Gastrocnemius medialis (tissue), 4 donors: ENCODE measurements around the gene NINJ2. TPM values are rescaled to one million over a fixed set of nuclear protein-coding genes. Genes with fewer than 3 reads are reported as not detected.

Source experiments
- ATAC-seq, 2 donors: fragments of 150-250 bp; one replicate each; pipeline ENCODE4 v1.9.1; 2016
- DNase-seq, 2 donors: peaks; one replicate each; pipeline ENCODE4 v3.0.0-alpha.2; 2019
- H3K27ac ChIP-seq, 4 donors: fragments of 200-600 bp; sonication (generic); 1 replicate in 1 of 4; 2 replicates in 3 of 4; pipeline ENCODE4 v1.5.1; 2016 to 2018; ENCODE audit warnings: mild to moderate bottlenecking in 2 of 4, moderate library complexity in 1 of 4
- H3K27me3 ChIP-seq, 3 donors: fragments of 200-600 bp; sonication (generic) in 2 of 3; 1 replicate in 1 of 3; 2 replicates in 2 of 3; pipeline versions ENCODE4 v1.5.1 to v1.6.0; 2016 to 2019; ENCODE audit warnings: mild to moderate bottlenecking in 1 of 3, moderate library complexity in 1 of 3
- H3K36me3 ChIP-seq, 2 donors: fragments of 200-600 bp; sonication (generic) in 1 of 2; one replicate each; pipeline ENCODE4 v1.5.1; 2017 to 2018
- H3K4me1 ChIP-seq, 2 donors: fragments of 200-600 bp; sonication (generic) in 1 of 2; one replicate each; pipeline ENCODE4 v1.5.1; 2016 to 2017; ENCODE audit warnings: mild to moderate bottlenecking in 2 of 2
- H3K4me3 ChIP-seq, 4 donors: fragments of 200-600 bp; sonication (generic) in 3 of 4; 1 replicate in 1 of 4; 2 replicates in 3 of 4; pipeline ENCODE4 v1.5.1; 2016 to 2019; ENCODE audit warnings: mild to moderate bottlenecking in 2 of 4
- H3K9me3 ChIP-seq, 3 donors: fragments of 200-600 bp; sonication (generic) in 2 of 3; 1 replicate in 1 of 3; 2 replicates in 2 of 3; pipeline ENCODE4 v1.5.1; 2016 to 2019
- POLR2A ChIP-seq, 2 donors: fragments of 450-650 bp; IDR thresholded peaks; one replicate each; pipeline ENCODE4 v1.6.1; 2017; ENCODE audit warnings: antibody characterized with exemption in 2 of 2, mild to moderate bottlenecking in 2 of 2, moderate library complexity in 2 of 2
- in situ Hi-C, 4 donors: fragments of 200-750 bp; cut with MboI; loops; one replicate each; pipeline versions ENCODE4 v1.15.0 to v1.8.0; 2017; ENCODE audit warnings: low sequenced_read_pairs in 4 of 4
- intact Hi-C: fragments of 100-400 bp; cut with DNase I; formaldehyde crosslinking; loops from one replicate; pipeline ENCODE4 v1.15.1; 2023; ENCODE audit warnings: low total_unique reads
- total RNA-seq, 4 donors: library from RNA; depleted of rRNA; stranded (reverse); fragments of >200 nt; gene quantifications; one replicate each; pipeline versions ENCODE4 v1.1.0 to v1.2.3, GENCODE V29; 2016
- TF ChIP-seq, protein P1 (sequence below), 5 experiments: fragments of 450-650 bp in 3 of 5; fragments of 200-600 bp in 2 of 5; sonication (generic) in 2 of 5; IDR thresholded peaks in 4 of 5; conservative IDR thresholded peaks in 1 of 5; 1 replicate in 4 of 5; 2 replicates in 1 of 5; pipeline ENCODE4 v1.5.1; 2016 to 2019; ENCODE audit warnings: antibody characterized with exemption in 5 of 5, mild to moderate bottlenecking in 3 of 5, moderate library complexity in 3 of 5

NINJ2 gene
- total RNA-seq, 4 donors from 2014 or later: 12.0 to 106 (median 78.5) TPM

DNA sequence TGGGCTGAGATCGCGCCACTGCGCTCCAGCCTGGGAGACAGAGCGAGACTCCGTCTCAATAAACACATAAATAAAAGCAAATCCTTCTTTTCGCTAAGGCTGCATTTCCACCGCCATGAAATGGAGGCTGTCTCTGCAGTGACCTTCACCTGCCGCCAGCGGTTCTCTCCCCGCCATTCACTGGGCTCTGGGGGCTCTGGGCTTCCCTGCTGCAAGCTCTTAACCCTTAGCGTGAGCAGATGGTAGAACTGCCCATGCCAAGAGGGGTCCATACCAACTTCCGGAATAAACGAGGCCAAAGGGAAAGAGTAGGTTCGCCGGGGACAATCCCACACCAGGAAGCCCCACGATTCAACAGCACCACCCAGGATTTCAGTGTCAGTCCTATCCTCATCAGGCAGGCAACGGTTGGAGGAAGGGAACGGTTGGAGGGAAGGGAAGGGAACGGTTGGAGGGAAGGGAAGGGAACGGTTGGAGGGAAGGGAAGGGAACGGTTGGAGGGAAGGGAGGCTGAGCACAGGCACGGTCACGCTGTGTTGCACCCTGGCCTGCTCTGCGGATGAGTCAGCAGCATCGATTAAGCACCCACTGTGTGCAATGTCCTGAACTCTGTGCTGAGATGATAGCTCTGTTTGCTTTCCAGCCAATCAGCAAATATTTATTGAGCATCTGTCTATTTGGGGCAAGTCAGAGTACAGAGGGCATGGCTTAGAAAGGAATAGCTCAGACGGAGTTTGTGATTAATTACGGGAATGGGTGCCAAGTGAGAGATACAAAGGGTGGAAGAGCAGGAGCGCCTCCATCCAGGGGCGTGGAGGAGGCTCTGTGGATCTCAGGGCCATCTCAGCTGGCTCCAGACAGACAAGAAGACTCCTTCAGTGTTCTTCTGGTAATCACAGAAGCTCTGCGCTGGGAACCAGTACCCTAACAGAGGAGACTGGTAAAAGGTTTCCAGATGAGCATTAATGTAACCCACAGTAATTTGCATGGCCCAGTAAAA lies 77.9 kb downstream of the NINJ2 start:
- DNase-seq (no peak), ATAC-seq (no peak)
- no peaks in the 10 kb centered on the region for H3K27me3 ChIP-seq
- H3K36me3 ChIP-seq: no peaks in the 10 kb centered on the region
- peak overlapping the region in 2 of 4 donors; percentile 13 to 85 for H3K27ac ChIP-seq
- no peaks in the 10 kb centered on the region for H3K9me3 ChIP-seq
- intact Hi-C loops: no loop called here
- H3K4me3 ChIP-seq: no peak overlapping the region
- peaks cover 24 to 32% of the 10 kb centered on the region in 2 donors for H3K4me1 ChIP-seq
- TF ChIP-seq, protein P1, sequence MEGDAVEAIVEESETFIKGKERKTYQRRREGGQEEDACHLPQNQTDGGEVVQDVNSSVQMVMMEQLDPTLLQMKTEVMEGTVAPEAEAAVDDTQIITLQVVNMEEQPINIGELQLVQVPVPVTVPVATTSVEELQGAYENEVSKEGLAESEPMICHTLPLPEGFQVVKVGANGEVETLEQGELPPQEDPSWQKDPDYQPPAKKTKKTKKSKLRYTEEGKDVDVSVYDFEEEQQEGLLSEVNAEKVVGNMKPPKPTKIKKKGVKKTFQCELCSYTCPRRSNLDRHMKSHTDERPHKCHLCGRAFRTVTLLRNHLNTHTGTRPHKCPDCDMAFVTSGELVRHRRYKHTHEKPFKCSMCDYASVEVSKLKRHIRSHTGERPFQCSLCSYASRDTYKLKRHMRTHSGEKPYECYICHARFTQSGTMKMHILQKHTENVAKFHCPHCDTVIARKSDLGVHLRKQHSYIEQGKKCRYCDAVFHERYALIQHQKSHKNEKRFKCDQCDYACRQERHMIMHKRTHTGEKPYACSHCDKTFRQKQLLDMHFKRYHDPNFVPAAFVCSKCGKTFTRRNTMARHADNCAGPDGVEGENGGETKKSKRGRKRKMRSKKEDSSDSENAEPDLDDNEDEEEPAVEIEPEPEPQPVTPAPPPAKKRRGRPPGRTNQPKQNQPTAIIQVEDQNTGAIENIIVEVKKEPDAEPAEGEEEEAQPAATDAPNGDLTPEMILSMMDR (IDR thresholded peaks at IDR 0.05 in 4 of 5, conservative IDR thresholded peaks at IDR 0.05 in 1 of 5): no peak
- TF ChIP-seq POLR2A (IDR thresholded peaks at IDR 0.05): no peak
- in situ Hi-C loops: loop anchor here in 1 of 4 donors (25.0 kb wide), 1 partner anchor 152 kb away; no protein-coding TSS in a partner anchor

- Histone ChIP-seq H3K27ac (peak overlapping the region; percentile 85 to 92 (median 88)), H3K4me3 (peak overlapping the region in 1 of 4 donors; percentile 13), H3K9me3 (no peaks in the 10 kb centered on the region), H3K4me1 (peaks cover 32 to 43% of the 10 kb centered on the region in 2 donors), H3K36me3 (no peaks in the 10 kb centered on the region), H3K27me3 (no peaks in the 10 kb centered on the region)
- intact Hi-C loops (no loop called here), in situ Hi-C loops (loop anchor here in 1 of 4 donors (25.0 kb wide), 1 partner anchor 154 kb away; no protein-coding TSS in a partner anchor)
- peak; percentile 45 to 87 for DNase-seq
- TF ChIP-seq, protein P1 (IDR thresholded peaks at IDR 0.05 in 4 of 5, conservative IDR thresholded peaks at IDR 0.05 in 1 of 5): no peak
- peak in 1 of 2 donors; percentile 39 for TF ChIP-seq POLR2A (IDR thresholded peaks at IDR 0.05)
- peak; percentile 83 to 90 for ATAC-seq
These were observed 79.9 kb downstream of the NINJ2 start for GRCh38 chr12:583251-583869.

DNA sequence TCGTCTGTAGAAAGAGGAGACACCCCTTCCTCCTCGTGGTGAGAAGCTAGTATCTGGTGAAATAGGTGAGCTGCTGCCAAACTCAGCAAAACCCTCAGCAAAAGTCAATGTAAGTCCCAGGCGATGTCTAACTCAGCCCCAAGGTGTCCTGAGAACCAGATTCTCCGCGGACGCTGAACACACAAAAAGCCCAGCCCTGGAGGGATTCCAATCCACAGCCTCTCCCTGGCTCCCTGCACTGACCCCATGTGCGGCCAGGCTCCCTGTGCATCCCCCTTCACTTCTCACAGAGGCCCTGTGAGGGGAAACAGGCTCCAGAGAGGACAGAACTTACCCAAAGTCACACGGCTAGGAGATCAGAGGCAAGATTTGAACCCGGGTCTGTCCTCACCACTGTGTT lies 81.5 kb downstream of the NINJ2 start:
- TF ChIP-seq POLR2A (IDR thresholded peaks at IDR 0.05): no peak
- TF ChIP-seq, protein P1 (IDR thresholded peaks at IDR 0.05 in 4 of 5, conservative IDR thresholded peaks at IDR 0.05 in 1 of 5): no peak
- intact Hi-C loops (no loop called here), in situ Hi-C loops (loop anchor here in 1 of 4 donors (25.0 kb wide), 1 partner anchor 156 kb away; no protein-coding TSS in a partner anchor)
- ATAC-seq (no peak), DNase-seq (no peak)
- peak overlapping the region; percentile 45 to 60 (median 57) for H3K27ac ChIP-seq
- H3K9me3 ChIP-seq: no peaks in the 10 kb centered on the region
- H3K36me3 ChIP-seq: no peaks in the 10 kb centered on the region
- H3K4me3 ChIP-seq: no peak overlapping the region
- no peaks in the 10 kb centered on the region for H3K27me3 ChIP-seq
- H3K4me1 ChIP-seq: peaks cover 37 to 44% of the 10 kb centered on the region in 2 donors

GRCh38 chr12:581321-581720 lies 81.9 kb downstream of the NINJ2 start:
- TF ChIP-seq, protein P1 (IDR thresholded peaks at IDR 0.05 in 4 of 5, conservative IDR thresholded peaks at IDR 0.05 in 1 of 5): no peak
- TF ChIP-seq POLR2A (IDR thresholded peaks at IDR 0.05): no peak
- no peaks in the 10 kb centered on the region for H3K36me3 ChIP-seq
- peaks cover 41 to 49% of the 10 kb centered on the region in 2 donors for H3K4me1 ChIP-seq
- H3K27ac ChIP-seq: peak overlapping the region; percentile 45 to 60 (median 57)
- H3K9me3 ChIP-seq: no peaks in the 10 kb centered on the region
- in situ Hi-C loops: loop anchor here in 1 of 4 donors (25.0 kb wide), 1 partner anchor 156 kb away; no protein-coding TSS in a partner anchor
- no peak for DNase-seq
- intact Hi-C loops: no loop called here
- no peak overlapping the region for H3K4me3 ChIP-seq
- H3K27me3 ChIP-seq: no peaks in the 10 kb centered on the region
- no peak for ATAC-seq
